Endothelial cell of umbilical vein (primary cell): ENCODE data around the gene DEPDC1B. TPM values are rescaled to one million over a fixed set of nuclear protein-coding genes. Genes with fewer than 3 reads are reported as not detected.

Experiments used
- BruUV-seq: library from RNA; stranded (reverse); fragments of 400-500 nt; replicated peaks from 2 replicates; lab custom pipeline; 2021; lab: Mats Ljungman, UMichigan
- CTCF ChIA-PET: fragments of 300-600, 350-600 bp; sonication (Branson Sonifier 250); formaldehyde crosslinking; loops from one replicate; lab custom pipeline; 2021; ENCODE audit warnings: antibody characterized with exemption, inconsistent platforms; lab: Charles Lee
- POLR2A ChIA-PET: fragments of 300-600, 350-600 bp; sonication (Branson Sonifier 250); formaldehyde crosslinking; loops from one replicate; lab custom pipeline; 2021; ENCODE audit warnings: antibody characterized with exemption, inconsistent platforms; lab: Charles Lee
- DNase-seq: peaks from one replicate; pipeline ENCODE4 v3.0.0-alpha.2; 2011; ENCODE audit warnings: low read depth, low spot score
- FAIRE-seq: peaks from 2 replicates; lab custom pipeline; 2011; peaks lifted over from hg19 to GRCh38; lab: Jason Lieb, UNC
- H2AFZ ChIP-seq: 2 replicates; pipeline ENCODE4 v1.6.0; 2012; ENCODE audit warnings: low read depth, low read length, control low read depth, inconsistent platforms
- H3K27ac ChIP-seq: 2 replicates; pipeline ENCODE4 v1.5.1; 2011; ENCODE audit warnings: low read depth, mild to moderate bottlenecking, control low read depth, low read length, moderate library complexity; ENCODE audit not compliant: insufficient read depth
- H3K27me3 ChIP-seq, 2 experiments: 2 replicates each; pipeline versions ENCODE4 v1.6.0 to v1.6.1; 2011; ENCODE audit warnings: low read length in 2 of 2, mixed read lengths in 1 of 2; ENCODE audit not compliant: control insufficient read depth in 2 of 2, insufficient read depth in 2 of 2
- H3K36me3 ChIP-seq, 2 experiments: 2 replicates in 1 of 2; 3 replicates in 1 of 2; pipeline ENCODE4 v1.5.1; 2011; ENCODE audit warnings: low read length in 2 of 2, mild to moderate bottlenecking in 1 of 2, moderate library complexity in 1 of 2; ENCODE audit not compliant: control insufficient read depth in 2 of 2, insufficient read depth in 2 of 2; ENCODE audit errors: extremely low read depth in 1 of 2
- H3K4me1 ChIP-seq: 3 replicates; pipeline ENCODE4 v1.5.1; 2011; ENCODE audit warnings: mild to moderate bottlenecking, low read length; ENCODE audit not compliant: control insufficient read depth, insufficient read depth; ENCODE audit errors: extremely low read depth
- H3K4me2 ChIP-seq: 2 replicates; pipeline ENCODE4 v1.6.1; 2011; ENCODE audit warnings: low read length, control low read depth, mixed read lengths; ENCODE audit not compliant: insufficient read depth
- H3K4me3 ChIP-seq, 3 experiments: fragments of 200-600 bp in 1 of 3; sonication (generic), shearing (Covaris generic) in 1 of 3; replicated peaks in 1 of 3; 2 replicates each; pipeline ENCODE4 v1.5.1; 2011 to 2016; ENCODE audit warnings: control low read depth in 3 of 3, low read length in 3 of 3, mild to moderate bottlenecking in 2 of 3, inconsistent platforms in 1 of 3, low read depth in 1 of 3, moderate library complexity in 1 of 3; ENCODE audit not compliant: insufficient read depth in 1 of 3
- H3K79me2 ChIP-seq: 2 replicates; pipeline ENCODE4 v1.6.0; 2012; ENCODE audit warnings: low read length, inconsistent platforms; ENCODE audit not compliant: control insufficient read depth, insufficient read depth
- H3K9ac ChIP-seq: replicated peaks from 2 replicates; pipeline ENCODE3; 2011; ENCODE audit warnings: low read length, control low read depth; ENCODE audit not compliant: insufficient read depth; ENCODE audit errors: extremely low read depth
- H3K9me1 ChIP-seq: replicated peaks from 3 replicates; pipeline ENCODE4 v1.6.0; 2011; ENCODE audit warnings: mild to moderate bottlenecking, low read length; ENCODE audit not compliant: control insufficient read depth, insufficient read depth; ENCODE audit errors: extremely low read depth
- H3K9me3 ChIP-seq: replicated peaks from 2 replicates; pipeline ENCODE4 v1.5.1; 2012; ENCODE audit warnings: low read length, inconsistent platforms; ENCODE audit not compliant: control insufficient read depth, insufficient read depth
- H4K20me1 ChIP-seq: replicated peaks from 2 replicates; pipeline ENCODE3; 2011; ENCODE audit warnings: mild to moderate bottlenecking, low read length; ENCODE audit not compliant: control insufficient read depth, insufficient read depth; ENCODE audit errors: extremely low read depth
- CTCF ChIP-seq, 2 donors: IDR thresholded peaks; 1 replicate in 1 of 2; 2 replicates in 1 of 2; pipeline ENCODE4 v1.5.1; 2011; ENCODE audit warnings: low read length in 2 of 2, mild to moderate bottlenecking in 2 of 2, moderate library complexity in 2 of 2, control low read depth in 1 of 2, inconsistent platforms in 1 of 2, low read depth in 1 of 2; ENCODE audit not compliant: insufficient read depth in 1 of 2; ENCODE audit errors: extremely low read depth in 1 of 2
- EZH2 ChIP-seq: IDR thresholded peaks from 2 replicates; pipeline ENCODE4 v1.6.1; 2012; ENCODE audit warnings: borderline replicate concordance, low read depth, mild to moderate bottlenecking, moderate library complexity, low read length, inconsistent platforms; ENCODE audit not compliant: severe bottlenecking
- FOS ChIP-seq: IDR thresholded peaks from 2 replicates; pipeline ENCODE4 v1.6.1; 2011; ENCODE audit warnings: mild to moderate bottlenecking, low read length, moderate library complexity, borderline replicate concordance; ENCODE audit not compliant: insufficient read depth
- GATA2 ChIP-seq: IDR thresholded peaks from 2 replicates; pipeline ENCODE4 v1.7.0; 2011; ENCODE audit warnings: low read depth, mild to moderate bottlenecking, moderate library complexity, mixed read lengths, low read length; ENCODE audit not compliant: insufficient read length, insufficient read depth
- MYC ChIP-seq: IDR thresholded peaks from one replicate; pipeline ENCODE4 v1.6.1; 2011; ENCODE audit warnings: mild to moderate bottlenecking, low read depth, low read length
- POLR2A ChIP-seq: IDR thresholded peaks from 2 replicates; pipeline ENCODE4 v1.6.1; 2012; ENCODE audit warnings: low read depth, mild to moderate bottlenecking, control low read depth, low read length
- dilution Hi-C: fragments of 300-500 bp; cut with MboI; formaldehyde crosslinking; loops from one replicate; pipeline ENCODE4 v1.15.0; 2019; ENCODE audit warnings: low sequenced_read_pairs; ENCODE audit not compliant: extremely low pct_ligation_motif_present
- intact Hi-C: fragments of 100-400 bp; cut with micrococcal nuclease; formaldehyde crosslinking; loops from one replicate; pipeline ENCODE4 v1.10.0; 2022
- polyA plus RNA-seq, 4 experiments: library from polyadenylated mRNA; depleted of rRNA in 3 of 4; stranded (reverse) in 3 of 4; unstranded in 1 of 4; fragments of >200 nt; gene quantifications; 2 replicates each; pipeline versions ENCODE4 v1.2.1 to v1.2.3, GENCODE V29; 2011 to 2012; ENCODE audit warnings: missing spikeins in 1 of 4
- total RNA-seq: library from RNA; stranded (reverse); gene quantifications from 2 replicates; pipeline ENCODE4 v1.2.3, GENCODE V29; 2021

The DEPDC1B gene
- total and polyA plus RNA-seq, 2 donors (not counting 3 experiments of a cell fraction or from before 2014, with no cell fraction given) = 6.7 to 18.7 TPM

- FAIRE-seq (no peak), DNase-seq (no peak)
- ChIA-PET POLR2A (no interaction called here), CTCF (interaction anchor here (0.9 to 1.2 kb wide), 2 partner anchors 40 to 75 kb away, joined by 3 read pairs; no protein-coding TSS in a partner anchor)
- dilution Hi-C loops (no loop called here), intact Hi-C loops (no loop called here)
- H4K20me1 ChIP-seq = no peaks in the 10 kb centered on the region
- no peaks in the 10 kb centered on the region for H3K9me3 ChIP-seq
- H3K27ac ChIP-seq = no peak overlapping the region
- H3K9ac ChIP-seq = no peak overlapping the region
- no peaks in the 10 kb centered on the region for H3K9me1 ChIP-seq
- TF ChIP-seq EZH2 = no peak
- no peak for TF ChIP-seq CTCF (IDR thresholded peaks at IDR 0.05; ENCODE audit: extremely low read depth in 1 of 2, insufficient read depth in 1 of 2, low read depth in 1 of 2, low read length in 2 of 2)
- no peak for TF ChIP-seq FOS
- TF ChIP-seq GATA2 = no peak
- no peak for TF ChIP-seq MYC
- no peak for TF ChIP-seq POLR2A
- no peak overlapping the region for H3K4me3 ChIP-seq
- H3K4me2 ChIP-seq = no peak overlapping the region
- H3K4me1 ChIP-seq = no peaks in the 10 kb centered on the region
- no peaks in the 10 kb centered on the region for H3K27me3 ChIP-seq
- H3K79me2 ChIP-seq = no peaks in the 10 kb centered on the region
- BruUV-seq = no TSS peak
- no peak overlapping the region for H2AFZ ChIP-seq
- H3K36me3 ChIP-seq = no peaks in the 10 kb centered on the region
Measured at GRCh38 chr5:60743511-60744314, 43.7 kb upstream of the DEPDC1B start.
